K562 (cell line): ENCODE results near the gene RNASEH2C. TPM values are rescaled to one million over a fixed set of nuclear protein-coding genes. Genes with fewer than 3 reads are reported as not detected.

ENCODE experiments used
- ARID3A ChIP-seq: IDR thresholded peaks from 2 replicates; pipeline ENCODE4 v1.6.1; 2012; ENCODE audit warnings: low read depth, low read length, improper control_type of control experiment, borderline replicate concordance
- CBX1 ChIP-seq: sonication (generic); IDR thresholded peaks from 2 replicates; pipeline ENCODE4 v1.6.1; 2016; ENCODE audit warnings: antibody characterized with exemption, low read depth, mild to moderate bottlenecking
- CCAR2 ChIP-seq: fragments of 200-400 bp; formaldehyde crosslinking; IDR thresholded peaks from 2 replicates; pipeline ENCODE4 v1.6.1; 2017; ENCODE audit warnings: mild to moderate bottlenecking, low read depth, low read length
- CSDE1 ChIP-seq, 2 experiments: fragments of 450-650 bp; IDR thresholded peaks; 2 replicates each; pipeline ENCODE4 v1.6.1; 2016; ENCODE audit warnings: mild to moderate bottlenecking in 1 of 2
- IFI16 ChIP-seq: fragments of 250-450 bp; sonication (Bioruptor Pico); IDR thresholded peaks from 2 replicates; pipeline ENCODE4 v2.1.2; 2022; ENCODE audit warnings: mild to moderate bottlenecking, inconsistent platforms
- ILF3 ChIP-seq: fragments of 450-650 bp; IDR thresholded peaks from 2 replicates; pipeline ENCODE4 v1.6.1; 2018; ENCODE audit warnings: antibody characterized with exemption, mild to moderate bottlenecking, moderate library complexity, borderline replicate concordance
- KLF6 ChIP-seq: fragments of 250-450 bp; sonication (Bioruptor Pico); IDR thresholded peaks from 2 replicates; pipeline ENCODE4 v1.4.0; 2020; ENCODE audit warnings: mild to moderate bottlenecking, moderate library complexity, borderline replicate concordance
- MAFG ChIP-seq: fragments of 450-650 bp; conservative IDR thresholded peaks from 2 replicates; pipeline ENCODE4 v1.6.1; 2016; ENCODE audit warnings: missing genetic modification characterization, missing compliant biosample characterization
- MTA3 ChIP-seq: fragments of 450-650 bp; formaldehyde crosslinking; IDR thresholded peaks from 2 replicates; pipeline ENCODE4 v1.6.1; 2017; ENCODE audit warnings: mild to moderate bottlenecking, borderline replicate concordance
- NKRF ChIP-seq: fragments of 450-650 bp; IDR thresholded peaks from 2 replicates; pipeline ENCODE4 v1.6.1; 2016; ENCODE audit warnings: borderline replicate concordance
- POLR3A ChIP-seq: IDR thresholded peaks from 2 replicates; pipeline ENCODE4 v1.6.1; 2011; ENCODE audit warnings: borderline replicate concordance, mild to moderate bottlenecking, moderate library complexity; ENCODE audit not compliant: insufficient read length, insufficient read depth; ENCODE audit errors: extremely low read depth
- POU5F1 ChIP-seq: fragments of 150-350 bp; IDR thresholded peaks from 2 replicates; pipeline ENCODE4 v1.6.1; 2014; ENCODE audit warnings: borderline replicate concordance, low read length, low read depth, mild to moderate bottlenecking; ENCODE audit not compliant: partially characterized antibody
- SNRNP70 ChIP-seq: fragments of 200-400 bp; formaldehyde crosslinking; optimal IDR thresholded peaks from 2 replicates; pipeline ENCODE3; 2017; ENCODE audit warnings: low read depth, low read length
- SRSF3 ChIP-seq: fragments of 200-400 bp; formaldehyde crosslinking; IDR thresholded peaks from 2 replicates; pipeline ENCODE4 v1.6.1; 2016; ENCODE audit warnings: mild to moderate bottlenecking, low read length, moderate library complexity; ENCODE audit not compliant: insufficient read depth
- STAT5B ChIP-seq: fragments of 250-450 bp; sonication (Bioruptor Pico); IDR thresholded peaks from 2 replicates; pipeline ENCODE4 v1.8.0; 2021; ENCODE audit warnings: mild to moderate bottlenecking, inconsistent platforms
- SUPT5H ChIP-seq: fragments of 450-650 bp; IDR thresholded peaks from 2 replicates; pipeline ENCODE4 v1.6.1; 2016
- XRCC3 ChIP-seq: fragments of 450-650 bp; IDR thresholded peaks from 2 replicates; pipeline ENCODE4 v1.6.1; 2017; ENCODE audit warnings: mild to moderate bottlenecking, moderate library complexity
- ZBTB8A ChIP-seq: fragments of 450-650 bp; IDR thresholded peaks from 2 replicates; pipeline ENCODE4 v1.6.1; 2018; ENCODE audit warnings: mild to moderate bottlenecking, moderate library complexity; ENCODE audit not compliant: partially characterized antibody
- ZNF589 ChIP-seq: fragments of 200-800 bp; sonication (Bioruptor generic); IDR thresholded peaks from 2 replicates; pipeline ENCODE4 v1.6.1; 2016; ENCODE audit warnings: low read depth, missing genetic modification characterization, missing compliant biosample characterization
- ZSCAN29 ChIP-seq: fragments of 450-650 bp; IDR thresholded peaks from 2 replicates; pipeline ENCODE4 v1.6.1; 2017
- polyA plus RNA-seq, 8 experiments: library from polyadenylated mRNA; depleted of rRNA in 4 of 8; stranded (reverse) in 5 of 8; unstranded in 3 of 8; fragments of >200 nt; fragmentation: Nextera tagmentation in 2 of 8; fragmentation: Illumina TruSeq in 1 of 8; extraction: Ambion mirVana in 2 of 8; extraction: Trizol in 1 of 8; gene quantifications; 2 replicates each; pipeline versions ENCODE4 v1.2.1 to v1.2.3, GENCODE V29; 2011 to 2014; ENCODE audit warnings: inconsistent platforms in 1 of 8, missing spikeins in 1 of 8
- total RNA-seq, 7 experiments: library from RNA; depleted of rRNA in 6 of 7; stranded (reverse); fragments of >200 nt in 6 of 7; fragmentation: Illumina TruSeq in 2 of 7; extraction: Trizol in 2 of 7; gene quantifications; 2 replicates each; pipeline versions ENCODE4 v1.2.1 to v1.2.3, GENCODE V29; 2011 to 2021; ENCODE audit warnings: low replicate concordance in 1 of 7
- TF ChIP-seq, protein P1 (sequence below): fragments of 250-450 bp; sonication (Bioruptor Pico); IDR thresholded peaks from 2 replicates; pipeline ENCODE4 v1.8.0; 2021; ENCODE audit warnings: borderline replicate concordance, mild to moderate bottlenecking, moderate library complexity; ENCODE audit not compliant: poor library complexity, severe bottlenecking
- TF ChIP-seq, protein P2 (sequence below): fragments of 200-800 bp; sonication (Bioruptor generic); IDR thresholded peaks from 2 replicates; pipeline ENCODE4 v1.6.1; 2017; ENCODE audit warnings: missing genetic modification characterization, missing compliant biosample characterization

The RNASEH2C gene
- total and polyA plus RNA-seq, 9 of the 15 experiments (the other 6 are each of a cell fraction or from before 2014, with no cell fraction given): 5.4 to 78.2 (median 15.6) TPM

DNA sequence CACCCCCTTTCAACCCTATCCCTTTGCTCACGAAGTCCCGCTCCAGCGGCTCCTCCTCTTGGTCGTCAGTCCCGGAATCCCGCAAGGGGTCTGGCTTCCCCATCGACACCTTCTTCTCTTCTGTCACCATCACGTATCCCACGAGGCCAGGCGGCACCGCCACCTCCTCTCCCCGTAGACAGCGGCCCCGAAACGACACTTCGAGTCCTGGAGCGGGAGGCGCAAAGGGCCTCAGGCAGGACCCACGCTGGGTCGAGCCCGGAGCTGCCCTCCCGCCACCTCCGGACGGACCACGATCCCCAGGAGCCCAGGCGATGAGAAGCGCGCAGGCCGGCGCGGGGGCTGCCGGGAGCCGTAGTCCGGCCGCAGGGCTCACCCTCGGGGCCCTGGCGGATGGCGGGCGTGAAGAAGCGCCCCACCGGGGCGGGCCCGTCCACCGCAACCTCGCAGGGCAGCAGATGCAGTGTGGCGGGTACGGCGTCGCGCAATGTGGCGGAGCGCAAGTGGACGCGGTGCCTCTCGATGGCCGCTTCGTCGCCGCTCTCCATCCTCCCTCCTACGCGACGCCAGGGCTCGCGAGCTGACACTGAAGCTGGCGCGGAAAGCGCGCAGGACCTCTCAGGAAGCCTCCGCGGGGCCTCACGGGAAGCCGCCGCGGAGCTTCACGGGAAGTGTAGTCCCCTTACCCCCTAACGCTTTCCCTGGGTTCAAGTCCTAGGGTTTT, at the start of gene RNASEH2C (continued):
- peak; percentile 47 for TF ChIP-seq POU5F1
- TF ChIP-seq ARID3A: no peak
- TF ChIP-seq, protein P1, sequence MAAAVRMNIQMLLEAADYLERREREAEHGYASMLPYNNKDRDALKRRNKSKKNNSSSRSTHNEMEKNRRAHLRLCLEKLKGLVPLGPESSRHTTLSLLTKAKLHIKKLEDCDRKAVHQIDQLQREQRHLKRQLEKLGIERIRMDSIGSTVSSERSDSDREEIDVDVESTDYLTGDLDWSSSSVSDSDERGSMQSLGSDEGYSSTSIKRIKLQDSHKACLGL (CRISPR knock-in tag): no peak
- TF ChIP-seq POLR3A: no peak
- no peak for TF ChIP-seq SRSF3
- TF ChIP-seq, protein P2, sequence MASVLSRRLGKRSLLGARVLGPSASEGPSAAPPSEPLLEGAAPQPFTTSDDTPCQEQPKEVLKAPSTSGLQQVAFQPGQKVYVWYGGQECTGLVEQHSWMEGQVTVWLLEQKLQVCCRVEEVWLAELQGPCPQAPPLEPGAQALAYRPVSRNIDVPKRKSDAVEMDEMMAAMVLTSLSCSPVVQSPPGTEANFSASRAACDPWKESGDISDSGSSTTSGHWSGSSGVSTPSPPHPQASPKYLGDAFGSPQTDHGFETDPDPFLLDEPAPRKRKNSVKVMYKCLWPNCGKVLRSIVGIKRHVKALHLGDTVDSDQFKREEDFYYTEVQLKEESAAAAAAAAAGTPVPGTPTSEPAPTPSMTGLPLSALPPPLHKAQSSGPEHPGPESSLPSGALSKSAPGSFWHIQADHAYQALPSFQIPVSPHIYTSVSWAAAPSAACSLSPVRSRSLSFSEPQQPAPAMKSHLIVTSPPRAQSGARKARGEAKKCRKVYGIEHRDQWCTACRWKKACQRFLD (CRISPR knock-in tag): no peak
- no peak for TF ChIP-seq KLF6 (CRISPR knock-in tag)
- TF ChIP-seq ZSCAN29: no peak
- TF ChIP-seq CBX1: no peak
- TF ChIP-seq CSDE1 (IDR thresholded peaks at IDR 0.05): no peak
- TF ChIP-seq NKRF: peak; percentile 71; the same call in 1 of the 2 replicates
- TF ChIP-seq STAT5B (CRISPR knock-in tag): no peak
- no peak for TF ChIP-seq XRCC3
- TF ChIP-seq SNRNP70: no peak
- 0 out of 2 replicates have a peak, but pooled peaks have one; percentile 37 for TF ChIP-seq ZNF589 (CRISPR knock-in tag)
- no peak for TF ChIP-seq IFI16 (CRISPR knock-in tag)
- no peak for TF ChIP-seq MAFG (tag)
- peak; percentile 90; the same call in 1 of the 2 replicates for TF ChIP-seq MTA3
- no peak for TF ChIP-seq CCAR2
- no peak for TF ChIP-seq ZBTB8A
- TF ChIP-seq ILF3: no peak
- TF ChIP-seq SUPT5H: peak; percentile 86
